Measurements from ENCODE around the gene SRP68. TPM values are rescaled to one million over a fixed set of nuclear protein-coding genes. Genes with fewer than 3 reads are reported as not detected.

The SRP68 gene
- total and polyA plus RNA-seq, 4 experiments from 2014 or later = 59.1 to 92.4 (median 85.7) TPM

GRCh38 chr17:76085066-76085730 lies 12.9 kb upstream of the SRP68 start:
- intact Hi-C loops (cut with micrococcal nuclease) = no loop called here
- Mint-ChIP-seq H3K4me3 (no peak overlapping the region), H3K27me3 (no peaks in the 10 kb centered on the region), H3K36me3 (peaks cover 16 to 52% of the 10 kb centered on the region in 2 donors), H3K9me3 (no peaks in the 10 kb centered on the region), H3K27ac (no peak overlapping the region), H3K4me1 (peaks cover 0 to 7% (median 4%) of the 10 kb centered on the region in 4 donors)
- Histone ChIP-seq H3K27me3 (ENCODE audit: insufficient read depth, low read length) (no peaks in the 10 kb centered on the region), H3K4me3 (ENCODE audit: low read length in 2 of 2) (no peak overlapping the region), H3K36me3 (ENCODE audit: insufficient read depth, low read length) (peaks cover 64% of the 10 kb centered on the region), H3K27ac (ENCODE audit: low read depth, low read length) (no peak overlapping the region), H3K9me3 (ENCODE audit: control insufficient read depth in 1 of 2, low read length in 2 of 2) (no peaks in the 10 kb centered on the region), H3K4me1 (ENCODE audit: insufficient read depth, low read length) (peaks cover under 1% of the 10 kb centered on the region)
- DNase-seq = no peak
- ChIA-PET CTCF (ENCODE audit: partially characterized antibody) (no interaction called here), POLR2A (ENCODE audit: partially characterized antibody) (no interaction called here)

- Histone ChIP-seq H3K36me3 (ENCODE audit: insufficient read depth, low read length) (peaks cover 50% of the 10 kb centered on the region), H3K4me3 (ENCODE audit: low read length in 2 of 2) (no peak overlapping the region), H3K27me3 (ENCODE audit: insufficient read depth, low read length) (no peaks in the 10 kb centered on the region), H3K9me3 (ENCODE audit: control insufficient read depth in 1 of 2, low read length in 2 of 2) (no peaks in the 10 kb centered on the region), H3K4me1 (ENCODE audit: insufficient read depth, low read length) (peaks cover 13% of the 10 kb centered on the region), H3K27ac (ENCODE audit: low read depth, low read length) (no peak overlapping the region)
- Mint-ChIP-seq H3K27me3 (no peaks in the 10 kb centered on the region), H3K36me3 (peaks cover 8 to 39% of the 10 kb centered on the region in 2 donors), H3K4me1 (peaks cover 8 to 22% (median 14%) of the 10 kb centered on the region in 4 donors), H3K4me3 (no peak overlapping the region), H3K27ac (peak overlapping the region in 3 of 7 donors; percentile 16 to 24 (median 22)), H3K9me3 (no peaks in the 10 kb centered on the region)
- POLR2A ChIA-PET (ENCODE audit: partially characterized antibody) = no interaction called here
- no peak for DNase-seq
- intact Hi-C loops (cut with micrococcal nuclease) = no loop called here
- CTCF ChIA-PET (ENCODE audit: partially characterized antibody) = no interaction called here
Measured at GRCh38 chr17:76083536-76084182, 11.3 kb upstream of the SRP68 start.

- no peak for DNase-seq
- Mint-ChIP-seq H3K27ac (peak overlapping the region in 3 of 7 donors; percentile 13 to 74 (median 44)), H3K9me3 (no peaks in the 10 kb centered on the region), H3K4me3 (no peak overlapping the region), H3K4me1 (peaks cover 8 to 27% (median 20%) of the 10 kb centered on the region in 4 donors), H3K36me3 (peaks cover 6 to 33% of the 10 kb centered on the region in 2 donors), H3K27me3 (no peaks in the 10 kb centered on the region)
- Histone ChIP-seq H3K9me3 (ENCODE audit: control insufficient read depth in 1 of 2, low read length in 2 of 2) (no peaks in the 10 kb centered on the region), H3K36me3 (ENCODE audit: insufficient read depth, low read length) (peaks cover 39% of the 10 kb centered on the region), H3K4me3 (ENCODE audit: low read length in 2 of 2) (no peak overlapping the region), H3K27ac (ENCODE audit: low read depth, low read length) (no peak overlapping the region), H3K27me3 (ENCODE audit: insufficient read depth, low read length) (peaks cover 4% of the 10 kb centered on the region), H3K4me1 (ENCODE audit: insufficient read depth, low read length) (peaks cover 13% of the 10 kb centered on the region)
- ChIA-PET CTCF (ENCODE audit: partially characterized antibody) (interaction anchor here (1.3 kb wide), 1 partner anchor 68 kb away, joined by 3 read pairs; no protein-coding TSS in a partner anchor), POLR2A (ENCODE audit: partially characterized antibody) (interaction anchor here (0.6 kb wide), 1 partner anchor 481 kb away, joined by 3 read pairs; no protein-coding TSS in a partner anchor)
- intact Hi-C loops (cut with micrococcal nuclease) = no loop called here
Measured at GRCh38 chr17:76082326-76083251, 10.3 kb upstream of the SRP68 start.

GRCh38 chr17:76081295-76082210 lies 9.2 kb upstream of the SRP68 start:
- Mint-ChIP-seq H3K27me3 (peaks cover 4% of the 10 kb centered on the region in 2 donors), H3K4me1 (peaks cover 13 to 36% (median 27%) of the 10 kb centered on the region in 4 donors), H3K9me3 (peaks cover 0 to 3% (median 0%) of the 10 kb centered on the region in 8 donors), H3K36me3 (peaks cover 6 to 26% of the 10 kb centered on the region in 2 donors), H3K27ac (peak overlapping the region in 5 of 7 donors; percentile 44 to 83 (median 70)), H3K4me3 (no peak overlapping the region)
- intact Hi-C loops (cut with micrococcal nuclease) = no loop called here
- no peak overlapping the region for H3K27ac ChIP-seq (ENCODE audit: low read depth, low read length)
- no peak overlapping the region for H3K4me3 ChIP-seq (ENCODE audit: low read length in 2 of 2)
- peaks cover 10% of the 10 kb centered on the region for H3K27me3 ChIP-seq (ENCODE audit: insufficient read depth, low read length)
- H3K9me3 ChIP-seq (ENCODE audit: control insufficient read depth in 1 of 2, low read length in 2 of 2) = no peaks in the 10 kb centered on the region
- H3K36me3 ChIP-seq (ENCODE audit: insufficient read depth, low read length) = peaks cover 29% of the 10 kb centered on the region
- ChIA-PET CTCF (ENCODE audit: partially characterized antibody) (interaction anchor here (1.3 to 1.4 kb wide), 2 partner anchors 67 to 198 kb away, joined by 3 to 4 read pairs; no protein-coding TSS in a partner anchor), POLR2A (ENCODE audit: partially characterized antibody) (interaction anchor here (0.6 to 2.8 kb wide), 6 partner anchors 12 to 482 kb away, joined by 3 to 14 read pairs (median 4); partner anchors contain the start of gene EXOC7)
- DNase-seq = no peak
- H3K4me1 ChIP-seq (ENCODE audit: insufficient read depth, low read length) = peaks cover 19% of the 10 kb centered on the region

GRCh38 chr17:76080768-76081287 lies 8.5 kb upstream of the SRP68 start:
- no peak overlapping the region for H3K4me3 Mint-ChIP-seq
- peaks cover 0 to 3% (median 0%) of the 10 kb centered on the region in 8 donors for H3K9me3 Mint-ChIP-seq
- no peaks in the 10 kb centered on the region for H3K9me3 ChIP-seq (ENCODE audit: control insufficient read depth in 1 of 2, low read length in 2 of 2)
- H3K27ac Mint-ChIP-seq = peak overlapping the region in 2 of 7 donors; percentile 56 to 63
- POLR2A ChIA-PET (ENCODE audit: partially characterized antibody) = interaction anchor here (0.7 to 2.8 kb wide), 7 partner anchors 12 to 304 kb away, joined by 3 to 14 read pairs (median 3); partner anchors contain the start of gene EXOC7
- no peak for DNase-seq
- no peak overlapping the region for H3K27ac ChIP-seq (ENCODE audit: low read depth, low read length)
- intact Hi-C loops (cut with micrococcal nuclease) = no loop called here
- H3K27me3 ChIP-seq (ENCODE audit: insufficient read depth, low read length) = peaks cover 17% of the 10 kb centered on the region
- peaks cover 5 to 7% of the 10 kb centered on the region in 2 donors for H3K27me3 Mint-ChIP-seq
- no peak overlapping the region for H3K4me3 ChIP-seq (ENCODE audit: low read length in 2 of 2)
- H3K4me1 Mint-ChIP-seq = peaks cover 16 to 43% (median 31%) of the 10 kb centered on the region in 4 donors
- CTCF ChIA-PET (ENCODE audit: partially characterized antibody) = interaction anchor here (1.1 to 1.5 kb wide), 5 partner anchors 11 to 317 kb away, joined by 3 to 4 read pairs (median 3); no protein-coding TSS in a partner anchor
- H3K36me3 ChIP-seq (ENCODE audit: insufficient read depth, low read length) = peaks cover 26% of the 10 kb centered on the region
- peaks cover 27% of the 10 kb centered on the region for H3K4me1 ChIP-seq (ENCODE audit: insufficient read depth, low read length)
- H3K36me3 Mint-ChIP-seq = peaks cover 6 to 20% of the 10 kb centered on the region in 2 donors

Measured in CD4-positive, alpha-beta memory T cell (primary cell).